ENCODE measurements around the gene GP9. TPM values are rescaled to one million over a fixed set of nuclear protein-coding genes. Genes with fewer than 3 reads are reported as not detected.

GP9 gene
- total RNA-seq, 1 donor, result not detected

DNA sequence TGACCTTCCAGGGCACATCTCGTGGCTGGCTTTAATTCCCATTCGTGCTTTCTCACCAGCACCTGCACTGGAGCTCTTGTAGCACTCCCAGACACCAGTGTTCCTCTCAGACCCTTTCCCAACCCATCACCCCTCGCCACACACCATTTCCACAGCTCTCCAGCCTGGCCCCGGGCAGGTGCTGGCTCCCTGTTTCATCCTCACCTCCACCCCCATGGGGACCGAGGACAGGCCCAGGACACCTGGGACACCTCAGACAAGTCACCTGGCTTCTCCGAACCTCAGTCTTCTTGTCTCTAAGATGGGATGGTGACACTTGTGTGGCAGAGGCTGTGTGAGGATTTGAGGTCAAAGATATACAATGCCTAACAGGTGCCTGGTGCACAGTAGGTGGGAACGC, 27.4 kb upstream of the GP9 start:
- TF ChIP-seq, protein P1, sequence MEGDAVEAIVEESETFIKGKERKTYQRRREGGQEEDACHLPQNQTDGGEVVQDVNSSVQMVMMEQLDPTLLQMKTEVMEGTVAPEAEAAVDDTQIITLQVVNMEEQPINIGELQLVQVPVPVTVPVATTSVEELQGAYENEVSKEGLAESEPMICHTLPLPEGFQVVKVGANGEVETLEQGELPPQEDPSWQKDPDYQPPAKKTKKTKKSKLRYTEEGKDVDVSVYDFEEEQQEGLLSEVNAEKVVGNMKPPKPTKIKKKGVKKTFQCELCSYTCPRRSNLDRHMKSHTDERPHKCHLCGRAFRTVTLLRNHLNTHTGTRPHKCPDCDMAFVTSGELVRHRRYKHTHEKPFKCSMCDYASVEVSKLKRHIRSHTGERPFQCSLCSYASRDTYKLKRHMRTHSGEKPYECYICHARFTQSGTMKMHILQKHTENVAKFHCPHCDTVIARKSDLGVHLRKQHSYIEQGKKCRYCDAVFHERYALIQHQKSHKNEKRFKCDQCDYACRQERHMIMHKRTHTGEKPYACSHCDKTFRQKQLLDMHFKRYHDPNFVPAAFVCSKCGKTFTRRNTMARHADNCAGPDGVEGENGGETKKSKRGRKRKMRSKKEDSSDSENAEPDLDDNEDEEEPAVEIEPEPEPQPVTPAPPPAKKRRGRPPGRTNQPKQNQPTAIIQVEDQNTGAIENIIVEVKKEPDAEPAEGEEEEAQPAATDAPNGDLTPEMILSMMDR (IDR thresholded peaks at IDR 0.05; ENCODE audit: insufficient read depth, low read length), result no peak
- DNase-seq (ENCODE audit: low read depth), result no peak
- H3K4me3 ChIP-seq (ENCODE audit: low read depth, low read length), result no peak overlapping the region

DNA sequence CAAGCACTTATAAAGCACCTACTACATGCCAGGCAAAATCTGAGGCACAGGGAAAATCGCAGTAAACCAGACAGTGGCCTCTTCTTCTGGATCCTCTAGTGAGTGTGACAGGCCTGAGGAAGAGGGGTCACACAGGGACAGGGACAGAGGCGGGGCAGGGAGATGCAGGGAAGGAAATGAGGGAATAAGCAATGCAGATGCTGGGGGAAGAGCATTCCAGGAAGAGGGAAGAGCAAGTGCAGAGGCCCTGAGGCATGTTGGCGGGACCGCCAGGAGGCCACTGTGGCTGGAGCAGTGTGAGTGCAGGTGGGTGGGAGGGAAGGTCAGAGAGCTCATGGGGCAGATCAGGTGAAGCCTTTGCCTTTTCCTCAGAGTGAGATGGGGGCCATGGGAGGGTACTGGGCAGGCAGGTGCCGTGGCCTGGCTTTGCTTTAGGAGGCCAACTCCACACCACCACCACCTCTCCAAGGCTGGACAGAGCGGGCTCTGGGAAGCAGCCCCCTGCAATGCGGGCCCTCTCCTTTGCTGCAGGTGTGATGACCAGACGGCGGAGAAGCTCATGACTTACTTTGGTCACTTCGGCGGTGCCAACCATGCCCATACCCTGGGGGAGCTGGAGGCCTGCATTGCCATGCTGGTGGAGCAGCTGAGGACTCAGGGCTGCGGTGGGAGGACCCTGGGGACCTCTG, 26.8 kb upstream of the GP9 start:
- no peak overlapping the region for H3K4me3 ChIP-seq (ENCODE audit: low read depth, low read length)
- DNase-seq (ENCODE audit: low read depth), result no peak
- TF ChIP-seq, protein P1 (IDR thresholded peaks at IDR 0.05; ENCODE audit: insufficient read depth, low read length), result no peak

DNA sequence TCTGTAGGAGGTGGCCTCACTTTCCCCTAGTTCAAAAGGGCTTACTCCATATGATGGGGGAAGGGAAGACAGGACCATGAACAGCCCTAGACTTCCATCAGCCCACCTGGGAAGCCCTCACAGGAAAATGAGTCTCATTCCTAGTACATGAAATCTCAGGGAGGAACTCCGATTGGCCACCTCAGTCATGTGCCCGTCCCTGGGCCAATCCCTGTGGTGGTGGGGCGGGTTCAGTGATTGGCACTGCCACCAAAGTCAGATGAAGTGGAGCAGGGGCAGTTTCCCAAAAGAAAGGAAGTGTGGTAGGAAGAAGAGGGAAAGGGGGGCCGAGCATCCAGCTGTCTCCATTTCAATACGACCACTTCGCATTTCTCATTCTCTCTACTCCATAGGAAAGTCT, 25.9 kb upstream of the GP9 start:
- no peak overlapping the region for H3K4me3 ChIP-seq (ENCODE audit: low read depth, low read length)
- TF ChIP-seq, protein P1 (IDR thresholded peaks at IDR 0.05; ENCODE audit: insufficient read depth, low read length), result no peak
- DNase-seq (ENCODE audit: low read depth), result no peak

DNA sequence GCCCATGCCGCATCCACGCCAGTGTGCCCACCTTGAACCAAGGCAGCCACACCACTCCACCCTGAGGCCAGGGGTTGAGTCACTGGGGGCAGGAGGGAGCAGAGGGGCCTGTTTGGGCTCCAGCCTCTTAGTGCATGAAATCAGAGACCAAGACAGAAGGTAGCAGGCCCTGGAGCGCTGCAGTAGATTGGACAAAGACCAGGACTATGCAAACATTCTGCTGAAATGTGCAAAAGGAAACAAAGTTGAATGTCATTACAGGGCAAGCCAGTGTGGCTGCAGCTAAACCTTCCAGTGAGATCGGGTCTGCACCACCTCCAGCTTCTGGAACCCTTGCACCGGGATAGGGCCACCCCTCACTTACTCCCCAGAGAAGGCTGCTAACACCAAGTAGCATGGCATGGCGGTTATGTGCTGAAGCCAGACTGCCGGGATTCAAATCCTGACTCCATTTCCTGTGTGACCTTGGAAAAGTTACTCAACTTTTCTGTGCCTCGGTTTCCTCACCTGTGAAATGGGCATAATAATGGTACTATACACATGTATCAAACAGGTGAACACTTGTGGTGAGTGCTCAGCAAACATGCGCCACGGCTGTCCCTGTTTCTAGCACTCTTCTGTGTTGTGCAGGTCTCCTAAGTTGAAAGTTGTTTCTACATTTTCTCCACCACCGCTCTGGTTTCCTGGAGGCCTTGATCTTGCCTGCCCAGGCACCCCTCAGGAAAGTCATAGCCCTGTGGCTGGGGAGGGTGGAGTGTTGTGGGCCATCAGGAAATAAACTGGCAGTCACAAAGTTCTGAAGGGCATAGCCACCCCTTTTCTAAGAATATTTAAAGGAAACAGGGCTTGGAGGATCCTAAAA, 25.0 kb upstream of the GP9 start:
- DNase-seq (ENCODE audit: low read depth), result no peak
- TF ChIP-seq, protein P1 (IDR thresholded peaks at IDR 0.05; ENCODE audit: insufficient read depth, low read length), result no peak

DNA sequence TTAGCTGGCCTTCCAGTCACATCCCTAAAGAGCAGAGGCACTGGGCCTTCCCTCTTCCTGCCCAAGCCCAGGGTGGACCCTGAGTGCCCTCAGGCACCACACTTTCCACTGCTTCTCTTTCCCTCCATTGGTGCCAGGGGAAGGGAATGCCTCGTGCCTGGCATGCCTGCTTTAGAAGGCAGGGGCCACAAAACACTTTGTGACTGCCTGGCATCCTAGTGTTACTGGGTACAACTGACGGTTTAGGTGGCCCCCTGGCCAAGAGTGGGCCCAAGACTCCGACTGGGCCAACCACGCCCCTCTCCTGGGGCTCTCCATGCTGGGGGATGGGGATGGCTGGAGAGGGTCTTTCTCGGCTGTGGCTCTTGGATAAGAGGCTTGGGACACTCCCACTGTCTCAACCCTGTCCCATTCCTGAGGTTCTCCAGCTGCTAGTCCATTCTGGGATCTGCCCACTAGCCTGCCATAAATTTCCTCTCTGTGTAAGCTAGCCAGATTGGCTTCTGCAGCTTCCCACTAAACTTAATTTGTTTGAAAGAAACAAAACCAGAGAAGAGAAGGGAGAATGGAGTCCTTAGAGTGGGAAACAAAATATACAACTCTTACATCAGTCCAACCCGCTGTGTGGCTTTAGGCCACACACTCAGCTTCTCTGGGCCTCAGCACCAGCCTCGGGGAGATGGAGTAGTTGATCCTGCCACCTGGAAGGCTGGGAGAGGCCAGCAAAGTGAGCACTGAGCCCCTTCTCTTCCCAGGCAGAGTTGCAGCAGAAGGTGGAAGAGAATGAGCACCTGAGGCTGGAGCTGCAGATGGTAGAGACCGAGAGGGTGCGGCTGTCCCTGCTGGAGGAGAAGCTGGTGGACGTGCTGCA, 24.1 kb upstream of the GP9 start:
- no peak for DNase-seq (ENCODE audit: low read depth)
- H3K4me3 ChIP-seq (ENCODE audit: low read depth, low read length), result no peak overlapping the region
- TF ChIP-seq, protein P1 (IDR thresholded peaks at IDR 0.05; ENCODE audit: insufficient read depth, low read length), result no peak

More for the DNA sequence above, 25.0 kb upstream of the GP9 start:
- no peak overlapping the region for H3K4me3 ChIP-seq (ENCODE audit: low read depth, low read length)

DNA sequence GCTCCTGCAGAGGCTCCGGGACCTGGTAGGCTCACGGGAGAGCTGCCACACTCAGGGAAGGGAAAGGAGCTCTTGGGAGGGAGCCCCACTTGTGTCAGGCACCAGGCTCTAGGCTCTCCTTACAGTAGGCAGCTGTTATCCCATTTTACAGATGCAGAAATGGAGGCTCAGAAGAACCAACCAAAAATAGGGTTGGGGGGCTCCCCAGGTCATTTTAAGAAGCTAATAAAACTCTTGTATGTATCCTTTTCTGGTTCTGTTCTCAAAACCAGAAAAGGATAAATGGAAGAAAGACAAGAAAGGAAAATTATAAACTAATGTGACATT, 23.5 kb upstream of the GP9 start:
- DNase-seq (ENCODE audit: low read depth), result no peak
- TF ChIP-seq, protein P1 (IDR thresholded peaks at IDR 0.05; ENCODE audit: insufficient read depth, low read length), result no peak

More for the DNA sequence above, 23.5 kb upstream of the GP9 start:
- H3K4me3 ChIP-seq (ENCODE audit: low read depth, low read length), result no peak overlapping the region

Data from fibroblast of the aortic adventitia (primary cell).